Motor neuron (in vitro differentiated cells): ENCODE measurements around the gene FYCO1. TPM values are rescaled to one million over a fixed set of nuclear protein-coding genes. Genes with fewer than 3 reads are reported as not detected.
A peak's percentile ranks its signal among the peaks of the same experiment; 100 is the strongest.

Experiments
- ATAC-seq, 8 experiments: fragments of 200-7000 bp; cut with Tn5 transposase; replicated peaks in 6 of 8; 2 replicates each; pipeline ENCODE4 v1.8.0; 2021; ENCODE audit warnings: mild to moderate bottlenecking in 8 of 8, moderate library complexity in 8 of 8
- H3K27ac ChIP-seq, 2 donors: fragments of 250-450 bp; sonication (Bioruptor Pico); 2 replicates each; pipeline ENCODE4 v1.9.0; 2021; ENCODE audit warnings: antibody characterized with exemption in 2 of 2, mild to moderate bottlenecking in 2 of 2, moderate library complexity in 1 of 2
- H3K4me1 ChIP-seq, 2 donors: fragments of 250-450 bp; sonication (Bioruptor Pico); replicated peaks in 1 of 2; 2 replicates each; pipeline ENCODE4 v1.6.1; 2021; ENCODE audit warnings: antibody characterized with exemption in 2 of 2, mild to moderate bottlenecking in 2 of 2, moderate library complexity in 1 of 2
- H3K4me3 ChIP-seq, 5 donors: fragments of 250-450 bp; sonication (Bioruptor Pico); 2 replicates each; pipeline ENCODE4 v1.9.0; 2021; ENCODE audit warnings: antibody characterized with exemption in 5 of 5, mild to moderate bottlenecking in 5 of 5, moderate library complexity in 4 of 5
- WGBS, 10 experiments: fragments of 450-650 bp; shearing (Covaris generic); methylation state at CpG; one replicate each; pipeline ENCODE4 v1.0.0; 2022; 5-methylcytosine and 5-hydroxymethylcytosine counted together
- in situ Hi-C, 9 experiments: fragments of 400-800 bp; cut with MboI; loops; one replicate each; pipeline ENCODE4 v1.15.0; 2021; ENCODE audit warnings: low sequenced_read_pairs in 9 of 9, low pct_unique_long_range_greater_than_20kb in 2 of 9; ENCODE audit not compliant: unreplicated experiment in 9 of 9
- total RNA-seq, 8 experiments: library from RNA; unstranded; fragments of 300-600 nt; gene quantifications; 2 replicates each; pipeline versions ENCODE4 v1.2.3 to v1.2.4, GENCODE V29; 2022

Gene FYCO1
- total RNA-seq, 8 experiments from 2014 or later, result 0.87 to 19.6 (median 5.6) TPM

- 10 to 71% (median 60%) methylated on average over 1 to 4 of the region's 5 CpGs; no CpG with 5 or more reads in 7 of the 10 experiments for WGBS, 10 experiments
- in situ Hi-C loops, result loop anchor here in 4 of 9 experiments (10.0 to 25.0 kb wide), 7 partner anchors 135 to 902 kb away; partner anchors contain the start of genes CCR1 (in 1 of the 4), CCR2 (in 1 of the 4), CCR5 (in 1 of the 4) and CLEC3B (in 1 of the 4)
- Histone ChIP-seq H3K4me3 (no peak overlapping the region), H3K4me1 (peaks cover 0 to 2% of the 10 kb centered on the region in 2 donors), H3K27ac (no peak overlapping the region)
- ATAC-seq, result peak; percentile 28 to 55 (median 42)
Measured at GRCh38 chr3:45939341-45939771, 56.3 kb downstream of the FYCO1 start.

- H3K4me1 ChIP-seq, result peaks cover 0 to 2% of the 10 kb centered on the region in 2 donors
- 0 to 60% (median 25%) methylated on average over 1 to 4 of the region's 4 CpGs; no CpG with 5 or more reads in 2 of the 10 experiments for WGBS, 10 experiments
- peak overlapping the region in 1 of 2 donors; percentile 31 for H3K27ac ChIP-seq
- in situ Hi-C loops, result loop anchor here in 4 of 9 experiments (10.0 to 25.0 kb wide), 7 partner anchors 136 to 902 kb away; partner anchors contain the start of genes CCR1 (in 1 of the 4), CCR2 (in 1 of the 4), CCR5 (in 1 of the 4) and CLEC3B (in 1 of the 4)
- ATAC-seq, result peak; percentile 66 to 97 (median 87)
- H3K4me3 ChIP-seq, result no peak overlapping the region
Measured at GRCh38 chr3:45938864-45939263, 56.8 kb downstream of the FYCO1 start.

GRCh38 chr3:45938043-45938435, 57.6 kb downstream of the FYCO1 start:
- ATAC-seq, result no peak
- H3K4me1 ChIP-seq, result peaks cover 0 to 2% of the 10 kb centered on the region in 2 donors
- no peak overlapping the region for H3K27ac ChIP-seq
- no peak overlapping the region for H3K4me3 ChIP-seq
- WGBS, 10 experiments, result 92 to 100% (median 100%) methylated on average over 1 to 4 of the region's 4 CpGs; no CpG with 5 or more reads in 2 of the 10 experiments
- in situ Hi-C loops, result loop anchor here in 4 of 9 experiments (10.0 to 25.0 kb wide), 7 partner anchors 137 to 901 kb away; partner anchors contain the start of genes CCR1 (in 1 of the 4), CCR2 (in 1 of the 4), CCR5 (in 1 of the 4) and CLEC3B (in 1 of the 4)

GRCh38 chr3:45937206-45938042, 58.2 kb downstream of the FYCO1 start:
- ATAC-seq, result no peak
- no peak overlapping the region for H3K27ac ChIP-seq
- peaks cover 0 to 2% of the 10 kb centered on the region in 2 donors for H3K4me1 ChIP-seq
- WGBS, 10 experiments, result 87 to 100% (median 96%) methylated on average over 1 to 7 of the region's 8 CpGs; no CpG with 5 or more reads in 1 of the 10 experiments
- in situ Hi-C loops, result loop anchor here in 4 of 9 experiments (10.0 to 25.0 kb wide), 7 partner anchors 137 to 900 kb away; partner anchors contain the start of genes CCR1 (in 1 of the 4), CCR2 (in 1 of the 4), CCR5 (in 1 of the 4) and CLEC3B (in 1 of the 4)
- no peak overlapping the region for H3K4me3 ChIP-seq

GRCh38 chr3:45936261-45936660, 59.4 kb downstream of the FYCO1 start:
- no peak overlapping the region for H3K27ac ChIP-seq
- in situ Hi-C loops, result loop anchor here in 4 of 9 experiments (10.0 to 25.0 kb wide), 7 partner anchors 139 to 899 kb away; partner anchors contain the start of genes CCR1 (in 1 of the 4), CCR2 (in 1 of the 4), CCR5 (in 1 of the 4) and CLEC3B (in 1 of the 4)
- 69 to 100% (median 97%) methylated on average over 1 to 6 of the region's 9 CpGs; no CpG with 5 or more reads in 2 of the 10 experiments for WGBS, 10 experiments
- no peak overlapping the region for H3K4me3 ChIP-seq
- ATAC-seq, result no peak
- peaks cover 0 to 2% of the 10 kb centered on the region in 2 donors for H3K4me1 ChIP-seq

- H3K4me3 ChIP-seq, result no peak overlapping the region
- in situ Hi-C loops, result loop anchor here in 4 of 9 experiments (10.0 to 25.0 kb wide), 7 partner anchors 141 to 896 kb away; partner anchors contain the start of genes CCR1 (in 1 of the 4), CCR2 (in 1 of the 4), CCR5 (in 1 of the 4) and CLEC3B (in 1 of the 4)
- no peaks in the 10 kb centered on the region for H3K4me1 ChIP-seq
- ATAC-seq, result no peak
- WGBS, 10 experiments, result 33 to 100% (median 90%) methylated on average over 2 to 4 of the region's 4 CpGs
- no peak overlapping the region for H3K27ac ChIP-seq
Measured at GRCh38 chr3:45933591-45933990, 62.0 kb downstream of the FYCO1 start.

- 43 to 100% (median 88%) methylated on average over 1 to 4 of the region's 4 CpGs; no CpG with 5 or more reads in 2 of the 10 experiments for WGBS, 10 experiments
- no peak for ATAC-seq
- H3K27ac ChIP-seq, result no peak overlapping the region
- no peak overlapping the region for H3K4me3 ChIP-seq
- no peaks in the 10 kb centered on the region for H3K4me1 ChIP-seq
- in situ Hi-C loops, result loop anchor here in 4 of 9 experiments (10.0 to 25.0 kb wide), 7 partner anchors 143 to 895 kb away; partner anchors contain the start of genes CCR1 (in 1 of the 4), CCR2 (in 1 of the 4), CCR5 (in 1 of the 4) and CLEC3B (in 1 of the 4)
Measured at GRCh38 chr3:45932112-45932511, 63.5 kb downstream of the FYCO1 start.

- Histone ChIP-seq H3K4me3 (no peak overlapping the region), H3K4me1 (no peaks in the 10 kb centered on the region), H3K27ac (no peak overlapping the region)
- ATAC-seq, result no peak
- in situ Hi-C loops, result loop anchor here in 4 of 9 experiments (10.0 to 25.0 kb wide), 7 partner anchors 143 to 894 kb away; partner anchors contain the start of genes CCR1 (in 1 of the 4), CCR2 (in 1 of the 4), CCR5 (in 1 of the 4) and CLEC3B (in 1 of the 4)
- WGBS, 10 experiments, result 14 to 100% (median 80%) methylated on average over 1 to 6 of the region's 6 CpGs; no CpG with 5 or more reads in 1 of the 10 experiments
Measured at GRCh38 chr3:45931496-45931895, 64.1 kb downstream of the FYCO1 start.

GRCh38 chr3:45929042-45929679, 66.5 kb downstream of the FYCO1 start:
- no peak overlapping the region for H3K27ac ChIP-seq
- no peaks in the 10 kb centered on the region for H3K4me1 ChIP-seq
- ATAC-seq, result peak; percentile 70 to 90 (median 78)
- WGBS, 10 experiments, result 73 to 100% (median 77%) methylated on average over 1 to 3 of the region's 9 CpGs; no CpG with 5 or more reads in 6 of the 10 experiments
- H3K4me3 ChIP-seq, result no peak overlapping the region
- in situ Hi-C loops, result loop anchor here in 4 of 9 experiments (10.0 to 25.0 kb wide), 7 partner anchors 158 to 892 kb away; partner anchors contain the start of genes CCR1 (in 1 of the 4), CCR2 (in 1 of the 4), CCR5 (in 1 of the 4) and CLEC3B (in 1 of the 4)

- Histone ChIP-seq H3K4me1 (no peaks in the 10 kb centered on the region), H3K27ac (no peak overlapping the region), H3K4me3 (no peak overlapping the region)
- in situ Hi-C loops, result loop anchor here in 4 of 9 experiments (10.0 to 25.0 kb wide), 7 partner anchors 159 to 891 kb away; partner anchors contain the start of genes CCR1 (in 1 of the 4), CCR2 (in 1 of the 4), CCR5 (in 1 of the 4) and CLEC3B (in 1 of the 4)
- WGBS, 10 experiments, result 75 to 100% (median 100%) methylated on average over 1 to 2 of the region's 2 CpGs; no CpG with 5 or more reads in 2 of the 10 experiments
- no peak for ATAC-seq
Measured at GRCh38 chr3:45927881-45928280, 67.7 kb downstream of the FYCO1 start.

- Histone ChIP-seq H3K27ac (no peak overlapping the region), H3K4me3 (no peak overlapping the region), H3K4me1 (no peaks in the 10 kb centered on the region)
- WGBS, 10 experiments, result 50 to 100% (median 92%) methylated on average over 1 to 3 of the region's 3 CpGs; no CpG with 5 or more reads in 4 of the 10 experiments
- in situ Hi-C loops, result loop anchor here in 3 of 9 experiments (10.0 to 25.0 kb wide), 2 partner anchors 159 to 161 kb away; no protein-coding TSS in a partner anchor
- no peak for ATAC-seq
Measured at GRCh38 chr3:45923755-45924154, 71.9 kb downstream of the FYCO1 start.
